WTC11 (cell line): ENCODE results near the gene MIR17HG. TPM values are rescaled to one million over a fixed set of nuclear protein-coding genes. Genes with fewer than 3 reads are reported as not detected.
A peak's percentile ranks its signal among the peaks of the same experiment; 100 is the strongest.

Experiments
- ATAC-seq: fragments of 200-7000 bp; cut with Tn5 transposase; 2 replicates; pipeline ENCODE4 v1.10.0; 2021; ENCODE audit warnings: mild to moderate bottlenecking, moderate library complexity
- CTCF ChIA-PET: fragments of 300-600 bp; sonication (Branson Sonifier 250); formaldehyde crosslinking; loops from one replicate; lab custom pipeline; 2021; ENCODE audit warnings: antibody characterized with exemption; lab: Charles Lee
- POLR2A ChIA-PET: fragments of 350-600 bp; sonication (Branson Sonifier 250); formaldehyde crosslinking; loops from one replicate; lab custom pipeline; 2021; ENCODE audit warnings: antibody characterized with exemption; lab: Charles Lee
- DNase-seq: peaks from one replicate; pipeline ENCODE4 v3.0.0; 2021; ENCODE audit warnings: low spot score
- H3K27ac Mint-ChIP-seq: 2 replicates; pipeline ENCODE4 v1.8.0; 2021; ENCODE audit warnings: mixed read lengths
- H3K27me3 Mint-ChIP-seq: 2 replicates; pipeline ENCODE4 v1.8.0; 2021; ENCODE audit warnings: low read depth, mild to moderate bottlenecking, moderate library complexity, mixed read lengths
- H3K36me3 Mint-ChIP-seq: 2 replicates; pipeline ENCODE4 v1.8.0; 2021; ENCODE audit warnings: mixed read lengths
- H3K4me1 Mint-ChIP-seq: 2 replicates; pipeline ENCODE4 v1.8.0; 2022; ENCODE audit warnings: mixed read lengths
- H3K4me3 Mint-ChIP-seq: 2 replicates; pipeline ENCODE4 v1.8.0; 2021; ENCODE audit warnings: mild to moderate bottlenecking, moderate library complexity, mixed read lengths
- H3K9me3 Mint-ChIP-seq: 2 replicates; pipeline ENCODE4 v1.8.0; 2021; ENCODE audit warnings: mixed read lengths
- ETV6 ChIP-seq: sonication (generic); formaldehyde crosslinking; IDR thresholded peaks from 2 replicates; pipeline ENCODE4 v1.8.1; 2022; ENCODE audit warnings: mild to moderate bottlenecking, missing genetic modification reagents
- FOXJ3 ChIP-seq: sonication (generic); formaldehyde crosslinking; IDR thresholded peaks from 2 replicates; pipeline ENCODE4 v1.9.0; 2021; ENCODE audit warnings: missing genetic modification reagents, mild to moderate bottlenecking, borderline replicate concordance
- IRF2 ChIP-seq: sonication (generic); formaldehyde crosslinking; IDR thresholded peaks from 2 replicates; pipeline ENCODE4 v1.8.0; 2022; ENCODE audit warnings: low read depth, missing genetic modification reagents, borderline replicate concordance
- MXD4 ChIP-seq: fragments of 250-450 bp; sonication (Bioruptor Pico); IDR thresholded peaks from 2 replicates; pipeline ENCODE4 v1.8.0; 2021; ENCODE audit warnings: mild to moderate bottlenecking, moderate library complexity, borderline replicate concordance
- MYBL2 ChIP-seq: sonication (generic); formaldehyde crosslinking; IDR thresholded peaks from 2 replicates; pipeline ENCODE4 v1.8.1; 2023; ENCODE audit warnings: mild to moderate bottlenecking, moderate library complexity, missing genetic modification reagents
- NFYB ChIP-seq: sonication (generic); formaldehyde crosslinking; conservative IDR thresholded peaks from 2 replicates; pipeline ENCODE4 v1.8.0; 2022; ENCODE audit warnings: low read depth, missing genetic modification reagents
- NR3C1 ChIP-seq: sonication (generic); formaldehyde crosslinking; conservative IDR thresholded peaks from 2 replicates; pipeline ENCODE4 v1.8.1; 2023; ENCODE audit warnings: low read depth, mild to moderate bottlenecking, missing genetic modification reagents
- OVOL2 ChIP-seq: fragments of 250-450 bp; sonication (Bioruptor Pico); IDR thresholded peaks from 2 replicates; pipeline ENCODE4 v1.9.0; 2021; ENCODE audit warnings: mild to moderate bottlenecking, borderline replicate concordance
- TEAD4 ChIP-seq: sonication (generic); formaldehyde crosslinking; IDR thresholded peaks from 2 replicates; pipeline ENCODE4 v1.8.0; 2022; ENCODE audit warnings: mild to moderate bottlenecking, missing genetic modification reagents
- ZNF121 ChIP-seq: sonication (generic); formaldehyde crosslinking; IDR thresholded peaks from 2 replicates; pipeline ENCODE4 v1.8.0; 2023; ENCODE audit warnings: missing genetic modification reagents
- ZNF671 ChIP-seq: fragments of 250-450 bp; sonication (Bioruptor Pico); IDR thresholded peaks from 2 replicates; pipeline ENCODE4 v1.8.0; 2021; ENCODE audit warnings: mild to moderate bottlenecking
- total RNA-seq: library from RNA; stranded (reverse); gene quantifications from 3 replicates; pipeline ENCODE4 v1.2.3, GENCODE V29; 2021
- TF ChIP-seq, protein P1 (sequence below): fragments of 250-450 bp; sonication (Bioruptor Pico); IDR thresholded peaks from 2 replicates; pipeline ENCODE4 v1.9.0; 2021; ENCODE audit warnings: mild to moderate bottlenecking
- TF ChIP-seq, protein P2 (sequence below): sonication (generic); formaldehyde crosslinking; IDR thresholded peaks from 2 replicates; pipeline ENCODE4 v1.8.1; 2023; ENCODE audit warnings: mild to moderate bottlenecking, missing genetic modification reagents, moderate library complexity
- TF ChIP-seq, protein P3 (sequence below): sonication (generic); formaldehyde crosslinking; IDR thresholded peaks from 2 replicates; pipeline ENCODE4 v1.8.1; 2023; ENCODE audit warnings: mild to moderate bottlenecking, missing genetic modification reagents
- TF ChIP-seq, protein P4 (sequence below): sonication (generic); formaldehyde crosslinking; IDR thresholded peaks from 2 replicates; pipeline ENCODE4 v1.8.1; 2023; ENCODE audit warnings: mild to moderate bottlenecking, moderate library complexity, missing genetic modification reagents
- TF ChIP-seq, protein P5 (sequence below): sonication (generic); formaldehyde crosslinking; IDR thresholded peaks from 2 replicates; pipeline ENCODE4 v1.8.0; 2023; ENCODE audit warnings: missing genetic modification reagents, mild to moderate bottlenecking, borderline replicate concordance

The MIR17HG gene
- total RNA-seq, 1 experiment from 2014 or later: 37.1 TPM

DNA sequence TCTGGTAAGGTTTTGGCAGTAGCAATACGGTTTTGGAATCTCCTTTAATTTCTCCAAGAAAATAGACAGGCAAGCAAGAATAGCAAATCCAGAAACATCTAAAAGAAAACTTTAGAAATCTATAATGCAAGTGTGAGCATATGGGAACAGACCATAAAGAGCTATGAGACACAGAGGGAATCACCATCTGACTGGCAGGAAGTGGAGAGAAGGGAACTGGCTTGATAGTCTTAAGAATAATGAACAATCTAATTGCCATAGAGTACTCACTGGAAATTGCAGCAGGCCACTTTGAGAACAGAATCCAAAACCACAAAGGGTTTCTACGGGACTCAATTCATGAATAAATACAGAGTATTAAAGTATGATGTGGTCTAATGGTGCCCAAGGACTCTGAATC, 39.6 kb upstream of the MIR17HG start (continued):
- TF ChIP-seq, protein P1, sequence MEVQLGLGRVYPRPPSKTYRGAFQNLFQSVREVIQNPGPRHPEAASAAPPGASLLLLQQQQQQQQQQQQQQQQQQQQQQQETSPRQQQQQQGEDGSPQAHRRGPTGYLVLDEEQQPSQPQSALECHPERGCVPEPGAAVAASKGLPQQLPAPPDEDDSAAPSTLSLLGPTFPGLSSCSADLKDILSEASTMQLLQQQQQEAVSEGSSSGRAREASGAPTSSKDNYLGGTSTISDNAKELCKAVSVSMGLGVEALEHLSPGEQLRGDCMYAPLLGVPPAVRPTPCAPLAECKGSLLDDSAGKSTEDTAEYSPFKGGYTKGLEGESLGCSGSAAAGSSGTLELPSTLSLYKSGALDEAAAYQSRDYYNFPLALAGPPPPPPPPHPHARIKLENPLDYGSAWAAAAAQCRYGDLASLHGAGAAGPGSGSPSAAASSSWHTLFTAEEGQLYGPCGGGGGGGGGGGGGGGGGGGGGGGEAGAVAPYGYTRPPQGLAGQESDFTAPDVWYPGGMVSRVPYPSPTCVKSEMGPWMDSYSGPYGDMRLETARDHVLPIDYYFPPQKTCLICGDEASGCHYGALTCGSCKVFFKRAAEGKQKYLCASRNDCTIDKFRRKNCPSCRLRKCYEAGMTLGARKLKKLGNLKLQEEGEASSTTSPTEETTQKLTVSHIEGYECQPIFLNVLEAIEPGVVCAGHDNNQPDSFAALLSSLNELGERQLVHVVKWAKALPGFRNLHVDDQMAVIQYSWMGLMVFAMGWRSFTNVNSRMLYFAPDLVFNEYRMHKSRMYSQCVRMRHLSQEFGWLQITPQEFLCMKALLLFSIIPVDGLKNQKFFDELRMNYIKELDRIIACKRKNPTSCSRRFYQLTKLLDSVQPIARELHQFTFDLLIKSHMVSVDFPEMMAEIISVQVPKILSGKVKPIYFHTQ (CRISPR knock-in tag): no peak
- TF ChIP-seq ZNF121: no peak
- TF ChIP-seq, all 79 proteins: peak for 0

DNA sequence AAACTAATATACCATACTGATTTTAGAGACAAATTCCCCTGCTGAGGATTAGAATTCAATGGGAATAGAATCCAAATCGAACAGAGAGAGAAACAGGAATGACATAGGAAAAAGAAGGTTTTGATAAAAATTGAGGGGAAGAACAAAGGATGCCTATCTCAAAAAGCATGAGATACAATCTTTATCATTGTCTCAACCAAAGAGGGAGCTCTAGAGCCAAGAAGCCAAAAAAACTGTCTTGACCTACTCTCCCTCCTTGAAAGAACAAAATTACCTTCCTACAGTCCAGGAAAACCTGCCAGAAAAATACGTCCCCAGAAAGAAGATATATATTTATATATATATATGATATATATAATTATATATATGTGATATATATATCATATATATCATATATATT, 39.2 kb upstream of the MIR17HG start:
- no peak for DNase-seq

DNA sequence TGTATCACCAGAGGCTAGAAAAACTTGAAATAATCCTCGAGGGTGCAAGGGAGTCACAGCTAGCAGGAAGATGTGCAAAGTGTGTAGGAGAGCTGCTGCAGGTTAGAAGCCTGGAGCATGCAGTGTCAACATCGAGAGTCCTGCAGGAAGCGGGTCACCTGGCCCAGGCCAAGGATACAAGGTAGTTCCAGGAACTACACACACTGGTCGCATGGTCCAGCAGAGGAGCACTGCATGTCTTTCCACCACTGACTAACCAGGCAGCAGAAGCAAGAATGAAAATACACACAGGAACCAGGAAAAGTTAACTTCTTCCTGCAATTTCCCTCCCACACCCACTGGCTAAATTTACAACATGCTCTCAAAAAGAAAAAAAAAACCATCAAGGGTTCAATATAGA, 36.0 kb upstream of the MIR17HG start:
- ChIA-PET CTCF (no interaction called here), POLR2A (no interaction called here)
- H3K36me3 Mint-ChIP-seq: no peaks in the 10 kb centered on the region
- H3K9me3 Mint-ChIP-seq: 0 out of 2 replicates have a peak, but pooled peaks cover 1% of the 10 kb centered on the region
- DNase-seq (no peak), ATAC-seq (no peak; the same call in 1 of the 2 replicates)
- no peaks in the 10 kb centered on the region for H3K27me3 Mint-ChIP-seq
- TF ChIP-seq MYBL2 (CRISPR knock-in tag): no peak
- TF ChIP-seq, protein P2, sequence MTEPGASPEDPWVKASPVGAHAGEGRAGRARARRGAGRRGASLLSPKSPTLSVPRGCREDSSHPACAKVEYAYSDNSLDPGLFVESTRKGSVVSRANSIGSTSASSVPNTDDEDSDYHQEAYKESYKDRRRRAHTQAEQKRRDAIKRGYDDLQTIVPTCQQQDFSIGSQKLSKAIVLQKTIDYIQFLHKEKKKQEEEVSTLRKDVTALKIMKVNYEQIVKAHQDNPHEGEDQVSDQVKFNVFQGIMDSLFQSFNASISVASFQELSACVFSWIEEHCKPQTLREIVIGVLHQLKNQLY (CRISPR knock-in tag): no peak
- TF ChIP-seq ZNF671 (CRISPR knock-in tag): no peak
- TF ChIP-seq NFYB (CRISPR knock-in tag): no peak
- TF ChIP-seq, protein P3, sequence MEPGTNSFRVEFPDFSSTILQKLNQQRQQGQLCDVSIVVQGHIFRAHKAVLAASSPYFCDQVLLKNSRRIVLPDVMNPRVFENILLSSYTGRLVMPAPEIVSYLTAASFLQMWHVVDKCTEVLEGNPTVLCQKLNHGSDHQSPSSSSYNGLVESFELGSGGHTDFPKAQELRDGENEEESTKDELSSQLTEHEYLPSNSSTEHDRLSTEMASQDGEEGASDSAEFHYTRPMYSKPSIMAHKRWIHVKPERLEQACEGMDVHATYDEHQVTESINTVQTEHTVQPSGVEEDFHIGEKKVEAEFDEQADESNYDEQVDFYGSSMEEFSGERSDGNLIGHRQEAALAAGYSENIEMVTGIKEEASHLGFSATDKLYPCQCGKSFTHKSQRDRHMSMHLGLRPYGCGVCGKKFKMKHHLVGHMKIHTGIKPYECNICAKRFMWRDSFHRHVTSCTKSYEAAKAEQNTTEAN: no peak
- no peak for TF ChIP-seq IRF2 (CRISPR knock-in tag)
- no peak for TF ChIP-seq FOXJ3
- TF ChIP-seq, protein P4, sequence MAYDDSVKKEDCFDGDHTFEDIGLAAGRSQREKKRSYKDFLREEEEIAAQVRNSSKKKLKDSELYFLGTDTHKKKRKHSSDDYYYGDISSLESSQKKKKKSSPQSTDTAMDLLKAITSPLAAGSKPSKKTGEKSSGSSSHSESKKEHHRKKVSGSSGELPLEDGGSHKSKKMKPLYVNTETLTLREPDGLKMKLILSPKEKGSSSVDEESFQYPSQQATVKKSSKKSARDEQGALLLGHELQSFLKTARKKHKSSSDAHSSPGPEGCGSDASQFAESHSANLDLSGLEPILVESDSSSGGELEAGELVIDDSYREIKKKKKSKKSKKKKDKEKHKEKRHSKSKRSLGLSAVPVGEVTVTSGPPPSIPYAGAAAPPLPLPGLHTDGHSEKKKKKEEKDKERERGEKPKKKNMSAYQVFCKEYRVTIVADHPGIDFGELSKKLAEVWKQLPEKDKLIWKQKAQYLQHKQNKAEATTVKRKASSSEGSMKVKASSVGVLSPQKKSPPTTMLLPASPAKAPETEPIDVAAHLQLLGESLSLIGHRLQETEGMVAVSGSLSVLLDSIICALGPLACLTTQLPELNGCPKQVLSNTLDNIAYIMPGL: no peak
- H3K4me1 Mint-ChIP-seq: peaks cover 9% of the 10 kb centered on the region
- H3K4me3 Mint-ChIP-seq: no peak overlapping the region
- no peak overlapping the region for H3K27ac Mint-ChIP-seq

More for the DNA sequence above, 39.2 kb upstream of the MIR17HG start:
- peak; percentile 63 for ATAC-seq
- no peak overlapping the region for H3K27ac Mint-ChIP-seq
- peaks cover 7% of the 10 kb centered on the region for H3K4me1 Mint-ChIP-seq
- peaks cover 4% of the 10 kb centered on the region; the same call in 1 of the 2 replicates for H3K9me3 Mint-ChIP-seq
- TF ChIP-seq MXD4 (CRISPR knock-in tag) (no peak), OVOL2 (CRISPR knock-in tag) (no peak), TEAD4 (CRISPR knock-in tag) (no peak), NFYB (CRISPR knock-in tag) (no peak), ZNF121 (no peak), ETV6 (CRISPR knock-in tag) (no peak), NR3C1 (CRISPR knock-in tag) (no peak)
- TF ChIP-seq, protein P5, sequence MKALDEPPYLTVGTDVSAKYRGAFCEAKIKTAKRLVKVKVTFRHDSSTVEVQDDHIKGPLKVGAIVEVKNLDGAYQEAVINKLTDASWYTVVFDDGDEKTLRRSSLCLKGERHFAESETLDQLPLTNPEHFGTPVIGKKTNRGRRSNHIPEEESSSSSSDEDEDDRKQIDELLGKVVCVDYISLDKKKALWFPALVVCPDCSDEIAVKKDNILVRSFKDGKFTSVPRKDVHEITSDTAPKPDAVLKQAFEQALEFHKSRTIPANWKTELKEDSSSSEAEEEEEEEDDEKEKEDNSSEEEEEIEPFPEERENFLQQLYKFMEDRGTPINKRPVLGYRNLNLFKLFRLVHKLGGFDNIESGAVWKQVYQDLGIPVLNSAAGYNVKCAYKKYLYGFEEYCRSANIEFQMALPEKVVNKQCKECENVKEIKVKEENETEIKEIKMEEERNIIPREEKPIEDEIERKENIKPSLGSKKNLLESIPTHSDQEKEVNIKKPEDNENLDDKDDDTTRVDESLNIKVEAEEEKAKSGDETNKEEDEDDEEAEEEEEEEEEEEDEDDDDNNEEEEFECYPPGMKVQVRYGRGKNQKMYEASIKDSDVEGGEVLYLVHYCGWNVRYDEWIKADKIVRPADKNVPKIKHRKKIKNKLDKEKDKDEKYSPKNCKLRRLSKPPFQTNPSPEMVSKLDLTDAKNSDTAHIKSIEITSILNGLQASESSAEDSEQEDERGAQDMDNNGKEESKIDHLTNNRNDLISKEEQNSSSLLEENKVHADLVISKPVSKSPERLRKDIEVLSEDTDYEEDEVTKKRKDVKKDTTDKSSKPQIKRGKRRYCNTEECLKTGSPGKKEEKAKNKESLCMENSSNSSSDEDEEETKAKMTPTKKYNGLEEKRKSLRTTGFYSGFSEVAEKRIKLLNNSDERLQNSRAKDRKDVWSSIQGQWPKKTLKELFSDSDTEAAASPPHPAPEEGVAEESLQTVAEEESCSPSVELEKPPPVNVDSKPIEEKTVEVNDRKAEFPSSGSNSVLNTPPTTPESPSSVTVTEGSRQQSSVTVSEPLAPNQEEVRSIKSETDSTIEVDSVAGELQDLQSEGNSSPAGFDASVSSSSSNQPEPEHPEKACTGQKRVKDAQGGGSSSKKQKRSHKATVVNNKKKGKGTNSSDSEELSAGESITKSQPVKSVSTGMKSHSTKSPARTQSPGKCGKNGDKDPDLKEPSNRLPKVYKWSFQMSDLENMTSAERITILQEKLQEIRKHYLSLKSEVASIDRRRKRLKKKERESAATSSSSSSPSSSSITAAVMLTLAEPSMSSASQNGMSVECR: no peak
- H3K36me3 Mint-ChIP-seq: no peaks in the 10 kb centered on the region
- H3K27me3 Mint-ChIP-seq: no peaks in the 10 kb centered on the region
- ChIA-PET CTCF (interaction anchor here (0.6 to 1.6 kb wide), 8 partner anchors 8 to 168 kb away, joined by 3 to 5 read pairs (median 4); partner anchors contain the start of gene MIR17HG), POLR2A (no interaction called here)
- H3K4me3 Mint-ChIP-seq: no peak overlapping the region
